K562 (cell line): ENCODE results near the gene SCG5. TPM values are rescaled to one million over a fixed set of nuclear protein-coding genes. Genes with fewer than 3 reads are reported as not detected.

Source experiments
- ATAC-seq: fragments of 200-7000 bp; cut with Tn5 transposase; 3 replicates; pipeline ENCODE4 v1.9.1; 2020; ENCODE audit warnings: moderate library complexity
- BruUV-seq: library from RNA; stranded (reverse); fragments of 400-500 nt; replicated peaks from 2 replicates; lab custom pipeline; 2021; lab: Mats Ljungman, UMichigan
- CTCF ChIA-PET: fragments of 300-600 bp; formaldehyde crosslinking; extraction: SDS; loops from one replicate; lab custom pipeline; 2021; ENCODE audit warnings: low intra/inter-chr PET ratio; lab: Yijun Ruan, JAX
- POLR2A ChIA-PET: fragments of 300-600, 350-650 bp; sonication (Branson Sonifier 250); formaldehyde crosslinking; extraction: SDS; loops from one replicate; lab custom pipeline; 2021; ENCODE audit warnings: antibody characterized with exemption, inconsistent platforms; lab: Yijun Ruan, JAX
- DNase-seq, 4 experiments: peaks; one replicate each; pipeline versions ENCODE4 v3.0.0 to v3.0.0-alpha.2; 2011 to 2018; ENCODE audit warnings: low spot score in 3 of 4, mixed read lengths in 3 of 4; ENCODE audit errors: extremely low read depth in 1 of 4
- FAIRE-seq: peaks from 2 replicates; lab custom pipeline; 2011; peaks lifted over from hg19 to GRCh38; lab: Jason Lieb, UNC
- H2AFZ ChIP-seq: 2 replicates; pipeline ENCODE4 v1.6.0; 2011; ENCODE audit warnings: low read depth, low read length, control low read depth, inconsistent platforms
- H3K27ac ChIP-seq: fragments of 200-600 bp; 3 replicates; pipeline ENCODE4 v1.8.0; 2011; ENCODE audit warnings: low read depth, mild to moderate bottlenecking, control low read depth, inconsistent platforms, low read length, moderate library complexity, mixed read lengths; ENCODE audit errors: extremely low read depth
- H3K27me3 ChIP-seq, 2 experiments: fragments of 300-600 bp in 1 of 2; 2 replicates in 1 of 2; 3 replicates in 1 of 2; pipeline versions ENCODE4 v1.6.0 to v1.8.0; 2011; ENCODE audit warnings: inconsistent platforms in 2 of 2, low read length in 2 of 2, mild to moderate bottlenecking in 1 of 2, mixed read lengths in 1 of 2, moderate library complexity in 1 of 2; ENCODE audit not compliant: control insufficient read depth in 2 of 2, insufficient read depth in 2 of 2
- H3K36me3 ChIP-seq: fragments of 300-600 bp; 3 replicates; pipeline ENCODE4 v1.8.0; 2011; ENCODE audit warnings: mild to moderate bottlenecking, low read length, inconsistent platforms; ENCODE audit not compliant: control insufficient read depth, insufficient read depth
- H3K4me1 ChIP-seq, 2 experiments: fragments of 200-600 bp in 1 of 2; replicated peaks in 1 of 2; 2 replicates in 1 of 2; 3 replicates in 1 of 2; pipeline versions ENCODE4 v1.5.1 to v1.8.0; 2011; ENCODE audit warnings: inconsistent platforms in 2 of 2, low read length in 2 of 2, mild to moderate bottlenecking in 1 of 2, mixed read lengths in 1 of 2, moderate library complexity in 1 of 2; ENCODE audit not compliant: control insufficient read depth in 2 of 2, insufficient read depth in 2 of 2
- H3K4me2 ChIP-seq: 2 replicates; pipeline ENCODE4 v1.6.1; 2011; ENCODE audit warnings: low read length, control low read depth, inconsistent platforms, mixed read lengths; ENCODE audit not compliant: insufficient read depth
- H3K4me3 ChIP-seq: fragments of 200-600 bp; sonication (generic), shearing (Covaris generic); 2 replicates; pipeline ENCODE4 v1.5.1; 2016; ENCODE audit warnings: control low read depth, inconsistent platforms
- H3K79me2 ChIP-seq: fragments of 200-600 bp; 3 replicates; pipeline ENCODE4 v1.8.0; 2011; ENCODE audit warnings: low read length, inconsistent platforms; ENCODE audit not compliant: control insufficient read depth, insufficient read depth
- H3K9ac ChIP-seq, 2 experiments: 2 replicates each; pipeline versions ENCODE4 v1.6.0 to v1.6.1; 2011; ENCODE audit warnings: low read depth in 2 of 2, low read length in 2 of 2, control low read depth in 1 of 2, inconsistent platforms in 1 of 2, mild to moderate bottlenecking in 1 of 2, mixed read lengths in 1 of 2; ENCODE audit not compliant: insufficient read depth in 1 of 2
- H3K9me1 ChIP-seq: one replicate; pipeline ENCODE4 v1.6.0; 2011; ENCODE audit warnings: inconsistent platforms, mild to moderate bottlenecking, low read length, moderate library complexity; ENCODE audit not compliant: control insufficient read depth, insufficient read depth
- H3K9me3 ChIP-seq: replicated peaks from 2 replicates; pipeline ENCODE4 v1.5.1; 2011; ENCODE audit warnings: low read depth, low read length, inconsistent platforms; ENCODE audit not compliant: control insufficient read depth, insufficient read depth
- H4K20me1 ChIP-seq: replicated peaks from 2 replicates; pipeline ENCODE4 v1.6.1; 2011; ENCODE audit warnings: low read length, inconsistent platforms, mixed read lengths; ENCODE audit not compliant: control insufficient read depth, insufficient read depth
- GABPA ChIP-seq: fragments of 200-800 bp; sonication (Bioruptor generic); conservative IDR thresholded peaks from 2 replicates; pipeline ENCODE4 v1.6.1; 2016; ENCODE audit warnings: low read depth, missing genetic modification characterization, missing compliant biosample characterization
- TAF1 ChIP-seq: IDR thresholded peaks from 2 replicates; pipeline ENCODE4 v1.6.1; 2011; ENCODE audit warnings: mild to moderate bottlenecking, low read length, moderate library complexity; ENCODE audit not compliant: insufficient read depth, control insufficient read depth, severe bottlenecking; ENCODE audit errors: extremely low read depth
- WGBS: fragments of 100-300 bp; shearing (Covaris generic); methylation state at CpG from one replicate; pipeline ENCODE4 v1.1.6; 2016; ENCODE audit warnings: low coverage, mixed read lengths; ENCODE audit not compliant: insufficient coverage; ENCODE audit errors: missing lambda C conversion rate; 5-methylcytosine and 5-hydroxymethylcytosine counted together
- in situ Hi-C: fragments of 300-500 bp; cut with MboI; formaldehyde crosslinking; loops from 4 replicates; pipeline ENCODE4 v1.15.0; 2018; ENCODE audit warnings: inconsistent platforms, mixed read lengths
- intact Hi-C: fragments of 100-400 bp; cut with micrococcal nuclease; formaldehyde crosslinking; loops from 2 replicates; pipeline ENCODE4 v1.14.2; 2022
- polyA plus RNA-seq, 8 experiments: library from polyadenylated mRNA; depleted of rRNA in 4 of 8; stranded (reverse) in 5 of 8; unstranded in 3 of 8; fragments of >200 nt; fragmentation: Nextera tagmentation in 2 of 8; fragmentation: Illumina TruSeq in 1 of 8; extraction: Ambion mirVana in 2 of 8; extraction: Trizol in 1 of 8; gene quantifications; 2 replicates each; pipeline versions ENCODE4 v1.2.1 to v1.2.3, GENCODE V29; 2011 to 2014; ENCODE audit warnings: inconsistent platforms in 1 of 8, missing spikeins in 1 of 8
- small RNA-seq: library from RNA; depleted of rRNA; stranded (forward); fragments of <200 nt; gene quantifications from one replicate; pipeline ENCODE3, GENCODE V24; 2014
- total RNA-seq, 7 experiments: library from RNA; depleted of rRNA in 6 of 7; stranded (reverse); fragments of >200 nt in 6 of 7; fragmentation: Illumina TruSeq in 2 of 7; extraction: Trizol in 2 of 7; gene quantifications; 2 replicates each; pipeline versions ENCODE4 v1.2.1 to v1.2.3, GENCODE V29; 2011 to 2021; ENCODE audit warnings: low replicate concordance in 1 of 7

SCG5 gene
- total and polyA plus RNA-seq, 9 of the 15 experiments (the other 6 are each of a cell fraction or from before 2014, with no cell fraction given): 0.06 to 0.76 (median 0.28) TPM; not detected in 2

DNA sequence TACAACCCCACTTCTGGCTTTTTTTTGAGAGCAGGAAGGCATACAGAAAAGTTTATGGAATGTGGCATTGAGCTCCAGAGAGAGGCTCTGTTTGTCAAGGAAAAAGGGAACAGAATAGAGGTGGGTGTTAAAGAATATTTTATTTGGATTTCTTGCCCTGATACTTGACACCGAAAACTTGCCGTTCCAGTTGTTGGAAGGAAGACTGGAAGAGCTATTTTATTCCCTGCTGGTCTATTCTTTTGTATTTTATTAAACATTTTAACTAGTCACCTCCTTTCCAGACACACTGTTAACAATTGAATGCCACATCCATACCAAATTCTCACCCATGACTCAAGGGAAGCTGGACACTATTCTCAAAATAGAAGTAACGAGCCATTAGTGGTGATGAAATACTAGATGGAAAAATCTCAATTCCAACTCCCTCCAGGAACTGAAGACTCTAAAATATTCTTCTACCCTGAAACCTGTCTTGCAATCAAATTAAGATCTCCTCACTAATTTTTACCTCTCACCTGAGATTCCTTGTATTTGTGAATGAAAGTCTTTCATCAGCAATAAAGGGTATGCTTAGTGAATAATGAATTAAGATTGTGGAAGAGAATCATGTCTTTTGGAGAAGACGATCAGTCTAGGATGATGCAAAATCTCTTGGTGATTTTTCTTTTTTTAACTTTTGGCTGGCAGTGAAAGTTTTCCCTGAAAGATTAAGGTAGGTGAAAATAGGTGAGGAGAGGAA is 104.8 kb downstream of the SCG5 start:
- no peak overlapping the region for H2AFZ ChIP-seq
- H3K27ac ChIP-seq: no peak overlapping the region
- CTCF ChIA-PET: no interaction called here
- no peaks in the 10 kb centered on the region for H3K9me3 ChIP-seq
- TF ChIP-seq TAF1: no peak
- no peak for TF ChIP-seq GABPA (tag)
- POLR2A ChIA-PET: no interaction called here
- intact Hi-C loops (no loop called here), in situ Hi-C loops (no loop called here)
- H3K9ac ChIP-seq: no peak overlapping the region
- FAIRE-seq (no peak), DNase-seq (no peak), ATAC-seq (no peak)
- BruUV-seq: no TSS peak
- 4% methylated on average over 4 of the region's 4 CpGs for WGBS
- no peaks in the 10 kb centered on the region for H3K4me1 ChIP-seq
- H3K9me1 ChIP-seq: no peaks in the 10 kb centered on the region
- H3K27me3 ChIP-seq: peaks cover 0 to 3% of the 10 kb centered on the region in 2 experiments; a peak in 1 of 5 replicates
- H3K4me3 ChIP-seq: no peak overlapping the region
- H4K20me1 ChIP-seq: no peaks in the 10 kb centered on the region
- no peaks in the 10 kb centered on the region for H3K36me3 ChIP-seq
- H3K79me2 ChIP-seq: no peaks in the 10 kb centered on the region
- H3K4me2 ChIP-seq: no peak overlapping the region

Small RNA genes lying within 50 kb of the gene (small RNA-seq; reads per million reads assigned to genes)
- not detected for gene RN7SL286P

Other genes starting within 250 kb of the SCG5 start
- gene GOLGA8K, start 238.4 kb upstream of the SCG5 start, total RNA-seq (2014; rRNA removed): not detected in 2 replicates
- not detected in 2 replicates for gene GOLGA8K, start 238.4 kb upstream of the SCG5 start, total RNA-seq (2014; rRNA removed; fragmentation: Illumina TruSeq; extraction: Trizol)
- gene GOLGA8K, start 238.4 kb upstream of the SCG5 start, total RNA-seq (2015; rRNA removed; fragmentation: Illumina TruSeq; extraction: Trizol): not detected in 2 replicates
- gene GOLGA8K, start 238.4 kb upstream of the SCG5 start, total RNA-seq (2021): not detected in 2 replicates
- not detected in 2 replicates for gene GOLGA8K, start 238.4 kb upstream of the SCG5 start, polyA plus RNA-seq (2011; rRNA removed)
- gene GOLGA8K, start 238.4 kb upstream of the SCG5 start, polyA plus RNA-seq (2014; fragmentation: Illumina TruSeq; extraction: Trizol): not detected in 2 replicates
- not detected for gene GOLGA8K, start 238.4 kb upstream of the SCG5 start, polyA plus RNA-seq (2014; fragmentation: Nextera tagmentation; extraction: Ambion mirVana)
- gene GOLGA8K, start 238.4 kb upstream of the SCG5 start, polyA plus RNA-seq (2014; rRNA removed): 0.32 TPM in 1 of 2 replicates, not detected in the other
- 0.24 TPM in 1 of 2 replicates, not detected in the other for gene GOLGA8O, start 186.1 kb upstream of the SCG5 start, total RNA-seq (2014; rRNA removed)
- not detected in 2 replicates for gene GOLGA8O, start 186.1 kb upstream of the SCG5 start, total RNA-seq (2014; rRNA removed; fragmentation: Illumina TruSeq; extraction: Trizol)
- gene GOLGA8O, start 186.1 kb upstream of the SCG5 start, total RNA-seq (2015; rRNA removed; fragmentation: Illumina TruSeq; extraction: Trizol): 0.15 TPM in 1 of 2 replicates, not detected in the other
- gene GOLGA8O, start 186.1 kb upstream of the SCG5 start, total RNA-seq (2021): 0.22 and 0.31 TPM in 2 replicates
- 0.04 TPM in 2 replicates for gene GOLGA8O, start 186.1 kb upstream of the SCG5 start, polyA plus RNA-seq (2011; rRNA removed)
- gene GOLGA8O, start 186.1 kb upstream of the SCG5 start, polyA plus RNA-seq (2014; fragmentation: Illumina TruSeq; extraction: Trizol): 0.15 TPM in 1 of 2 replicates, not detected in the other
- not detected for gene GOLGA8O, start 186.1 kb upstream of the SCG5 start, polyA plus RNA-seq (2014; fragmentation: Nextera tagmentation; extraction: Ambion mirVana)
- 0.04 TPM in 1 of 2 replicates, not detected in the other for gene GOLGA8O, start 186.1 kb upstream of the SCG5 start, polyA plus RNA-seq (2014; rRNA removed)
- 0.08 and 4.5 TPM in 2 replicates for gene GOLGA8N, start 48.3 kb upstream of the SCG5 start, total RNA-seq (2014; rRNA removed)
- 0.35 and 0.36 TPM in 2 replicates for gene GOLGA8N, start 48.3 kb upstream of the SCG5 start, total RNA-seq (2014; rRNA removed; fragmentation: Illumina TruSeq; extraction: Trizol)
- gene GOLGA8N, start 48.3 kb upstream of the SCG5 start, total RNA-seq (2015; rRNA removed; fragmentation: Illumina TruSeq; extraction: Trizol): 0.23 and 0.25 TPM in 2 replicates
- gene GOLGA8N, start 48.3 kb upstream of the SCG5 start, total RNA-seq (2021): 0.24 and 0.60 TPM in 2 replicates
- gene GOLGA8N, start 48.3 kb upstream of the SCG5 start, polyA plus RNA-seq (2011; rRNA removed): 0.17 and 0.37 TPM in 2 replicates
- 0.24 and 0.26 TPM in 2 replicates for gene GOLGA8N, start 48.3 kb upstream of the SCG5 start, polyA plus RNA-seq (2014; fragmentation: Illumina TruSeq; extraction: Trizol)
- under 1 TPM; 0.01 to 0.04 TPM for gene GOLGA8N, start 48.3 kb upstream of the SCG5 start, polyA plus RNA-seq (2014; fragmentation: Nextera tagmentation; extraction: Ambion mirVana)
- 0.12 and 0.17 TPM in 2 replicates for gene GOLGA8N, start 48.3 kb upstream of the SCG5 start, polyA plus RNA-seq (2014; rRNA removed)
- 39.0 and 40.5 TPM in 2 replicates for gene ARHGAP11A, start 26.2 kb upstream of the SCG5 start, total RNA-seq (2014; rRNA removed)
- 68.9 and 89.7 TPM in 2 replicates for gene ARHGAP11A, start 26.2 kb upstream of the SCG5 start, total RNA-seq (2014; rRNA removed; fragmentation: Illumina TruSeq; extraction: Trizol)
- 61.1 and 61.5 TPM in 2 replicates for gene ARHGAP11A, start 26.2 kb upstream of the SCG5 start, total RNA-seq (2015; rRNA removed; fragmentation: Illumina TruSeq; extraction: Trizol)
- gene ARHGAP11A, start 26.2 kb upstream of the SCG5 start, total RNA-seq (2021): 68.4 and 92.5 TPM in 2 replicates
- 36.9 and 49.8 TPM in 2 replicates for gene ARHGAP11A, start 26.2 kb upstream of the SCG5 start, polyA plus RNA-seq (2011; rRNA removed)
- 76.8 and 81.3 TPM in 2 replicates for gene ARHGAP11A, start 26.2 kb upstream of the SCG5 start, polyA plus RNA-seq (2014; fragmentation: Illumina TruSeq; extraction: Trizol)
- 10 to 100 TPM; 17.5 to 21.0 TPM for gene ARHGAP11A, start 26.2 kb upstream of the SCG5 start, polyA plus RNA-seq (2014; fragmentation: Nextera tagmentation; extraction: Ambion mirVana)
- 50.2 and 66.6 TPM in 2 replicates for gene ARHGAP11A, start 26.2 kb upstream of the SCG5 start, polyA plus RNA-seq (2014; rRNA removed)
- gene GREM1, start 76.3 kb downstream of the SCG5 start, total RNA-seq (2014; rRNA removed): not detected in 2 replicates
- gene GREM1, start 76.3 kb downstream of the SCG5 start, total RNA-seq (2014; rRNA removed; fragmentation: Illumina TruSeq; extraction: Trizol): not detected in 2 replicates
- gene GREM1, start 76.3 kb downstream of the SCG5 start, total RNA-seq (2015; rRNA removed; fragmentation: Illumina TruSeq; extraction: Trizol): 0.08 TPM in 1 of 2 replicates, not detected in the other
- 0.20 and 0.34 TPM in 2 replicates for gene GREM1, start 76.3 kb downstream of the SCG5 start, total RNA-seq (2021)
- 0.06 TPM in 1 of 2 replicates, not detected in the other for gene GREM1, start 76.3 kb downstream of the SCG5 start, polyA plus RNA-seq (2011; rRNA removed)
- not detected in 2 replicates for gene GREM1, start 76.3 kb downstream of the SCG5 start, polyA plus RNA-seq (2014; fragmentation: Illumina TruSeq; extraction: Trizol)
- not detected for gene GREM1, start 76.3 kb downstream of the SCG5 start, polyA plus RNA-seq (2014; fragmentation: Nextera tagmentation; extraction: Ambion mirVana)
- gene GREM1, start 76.3 kb downstream of the SCG5 start, polyA plus RNA-seq (2014; rRNA removed): 0.01 TPM in 1 of 2 replicates, not detected in the other